Adrenal gland (tissue), 12 donors: ENCODE measurements around the gene ADGRG4. TPM values are rescaled to one million over a fixed set of nuclear protein-coding genes. Genes with fewer than 3 reads are reported as not detected.

ENCODE experiments used
- DNase-seq, 7 donors: peaks; one replicate each; pipeline ENCODE4 v3.0.0-alpha.2; 2019 to 2020
- H3K27ac ChIP-seq, 5 donors: fragments of 200-600 bp; sonication (generic) in 4 of 5; 1 replicate in 3 of 5; 2 replicates in 2 of 5; pipeline versions ENCODE4 v1.5.1 to v1.8.0; 2016 to 2020; ENCODE audit warnings: mild to moderate bottlenecking in 1 of 5
- H3K27me3 ChIP-seq: fragments of 200-600 bp; 2 replicates; pipeline ENCODE4 v1.8.0; 2021
- H3K36me3 ChIP-seq, 2 donors: fragments of 200-600 bp; replicated peaks in 1 of 2; 1 replicate in 1 of 2; 2 replicates in 1 of 2; pipeline versions ENCODE4 v1.5.1 to v1.8.0; 2018 to 2022
- H3K4me1 ChIP-seq, 2 donors: fragments of 200-600 bp; replicated peaks in 1 of 2; 1 replicate in 1 of 2; 2 replicates in 1 of 2; pipeline versions ENCODE4 v1.5.1 to v1.8.0; 2018 to 2021
- H3K4me3 ChIP-seq, 4 donors: fragments of 200-600 bp; sonication (generic) in 3 of 4; one replicate each; pipeline ENCODE4 v1.5.1; 2016 to 2018
- H3K9me3 ChIP-seq, 3 donors: fragments of 200-600 bp; sonication (generic) in 1 of 3; replicated peaks in 1 of 3; 1 replicate in 2 of 3; 2 replicates in 1 of 3; pipeline versions ENCODE4 v1.5.1 to v1.8.0; 2016 to 2021
- POLR2A ChIP-seq, 2 donors: fragments of 450-650 bp; IDR thresholded peaks; one replicate each; pipeline ENCODE4 v1.6.1; 2017; ENCODE audit warnings: antibody characterized with exemption in 2 of 2, mild to moderate bottlenecking in 2 of 2, moderate library complexity in 1 of 2
- WGBS, 4 donors: extraction: QIAGEN DNeasy Blood & Tissue Kit in 2 of 4; methylation state at CpG; one replicate each; pipeline versions ENCODE4 v1.1.5 to v1.1.7; 2013 to 2017; 5-methylcytosine and 5-hydroxymethylcytosine counted together
- intact Hi-C, 2 donors: fragments of 100-400 bp; cut with DNase I; formaldehyde crosslinking; loops; one replicate each; pipeline versions ENCODE4 v1.14.1 to v1.15.0; 2022 to 2023
- polyA plus RNA-seq, 3 donors: library from polyadenylated mRNA; stranded (reverse); fragments of 200-250 nt in 2 of 3; fragments of 350-450 nt in 1 of 3; fragmentation: Illumina TruSeq in 1 of 3; extraction: RNeasy Lipid Tissue Mini Kit (QIAGEN cat#74804) in 1 of 3; gene quantifications; one replicate each; pipeline ENCODE4 v1.2.3, GENCODE V29; 2013 to 2014
- total RNA-seq, 9 donors: library from RNA; depleted of rRNA in 4 of 9; stranded (reverse); fragments of >200 nt in 4 of 9; fragments of 120-200 nt in 1 of 9; fragmentation: NEBNext Ultra II Directional in 1 of 9; extraction: Animal tissue kit (Norgen Biotek cat#: 25700) in 1 of 9; gene quantifications; one replicate each; pipeline versions ENCODE4 v1.1.0 to v1.2.4, GENCODE V29; 2013 to 2023
- TF ChIP-seq, protein P1 (sequence below), 6 experiments: fragments of 450-650 bp in 4 of 6; fragments of 200-600 bp in 2 of 6; sonication (generic) in 1 of 6; IDR thresholded peaks; 1 replicate in 5 of 6; 2 replicates in 1 of 6; pipeline versions ENCODE4 v1.5.1 to v1.8.0; 2016 to 2021; ENCODE audit warnings: antibody characterized with exemption in 6 of 6, mild to moderate bottlenecking in 2 of 6, moderate library complexity in 1 of 6
- donor health status: healthy with polysubstance abuse.
- donor health status: Bipolar disorder and iron deficiency.
- donor health status: DM: yes; HTN: yes; CAD: no.
- donor health status: DM: no; HTN: no; CAD: no.
- donor health status: DM: no; HTN: no; CAD: no.
- donor health status: DM: yes; HTN: yes; CAD: no.

The ADGRG4 gene
- total and polyA plus RNA-seq, 12 donors: under 0.01 to 0.11 (median 0.01) TPM; not detected in 4

GRCh38 chrX:136347706-136348105, 46.9 kb downstream of the ADGRG4 start:
- Histone ChIP-seq H3K4me1 (no peaks in the 10 kb centered on the region), H3K4me3 (no peak overlapping the region), H3K27ac (no peak overlapping the region), H3K9me3 (no peaks in the 10 kb centered on the region), H3K36me3 (no peaks in the 10 kb centered on the region), H3K27me3 (peaks cover 7% of the 10 kb centered on the region)
- intact Hi-C loops: no loop called here
- TF ChIP-seq, protein P1, sequence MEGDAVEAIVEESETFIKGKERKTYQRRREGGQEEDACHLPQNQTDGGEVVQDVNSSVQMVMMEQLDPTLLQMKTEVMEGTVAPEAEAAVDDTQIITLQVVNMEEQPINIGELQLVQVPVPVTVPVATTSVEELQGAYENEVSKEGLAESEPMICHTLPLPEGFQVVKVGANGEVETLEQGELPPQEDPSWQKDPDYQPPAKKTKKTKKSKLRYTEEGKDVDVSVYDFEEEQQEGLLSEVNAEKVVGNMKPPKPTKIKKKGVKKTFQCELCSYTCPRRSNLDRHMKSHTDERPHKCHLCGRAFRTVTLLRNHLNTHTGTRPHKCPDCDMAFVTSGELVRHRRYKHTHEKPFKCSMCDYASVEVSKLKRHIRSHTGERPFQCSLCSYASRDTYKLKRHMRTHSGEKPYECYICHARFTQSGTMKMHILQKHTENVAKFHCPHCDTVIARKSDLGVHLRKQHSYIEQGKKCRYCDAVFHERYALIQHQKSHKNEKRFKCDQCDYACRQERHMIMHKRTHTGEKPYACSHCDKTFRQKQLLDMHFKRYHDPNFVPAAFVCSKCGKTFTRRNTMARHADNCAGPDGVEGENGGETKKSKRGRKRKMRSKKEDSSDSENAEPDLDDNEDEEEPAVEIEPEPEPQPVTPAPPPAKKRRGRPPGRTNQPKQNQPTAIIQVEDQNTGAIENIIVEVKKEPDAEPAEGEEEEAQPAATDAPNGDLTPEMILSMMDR (IDR thresholded peaks at IDR 0.05): no peak
- no peak for TF ChIP-seq POLR2A (IDR thresholded peaks at IDR 0.05)
- no peak for DNase-seq
- 47 to 78% (median 63%) methylated on average over 1 of the region's 1 CpG for WGBS, 4 donors

- DNase-seq: no peak
- intact Hi-C loops: no loop called here
- 59 to 80% (median 74%) methylated on average over 4 of the region's 4 CpGs for WGBS, 4 donors
- Histone ChIP-seq H3K4me1 (no peaks in the 10 kb centered on the region), H3K27me3 (peaks cover 6% of the 10 kb centered on the region), H3K36me3 (no peaks in the 10 kb centered on the region), H3K9me3 (no peaks in the 10 kb centered on the region), H3K4me3 (no peak overlapping the region), H3K27ac (no peak overlapping the region)
- no peak for TF ChIP-seq POLR2A (IDR thresholded peaks at IDR 0.05)
- TF ChIP-seq, protein P1 (IDR thresholded peaks at IDR 0.05): no peak
These were observed 52.8 kb downstream of the ADGRG4 start for GRCh38 chrX:136353526-136354093.

GRCh38 chrX:136354201-136354600, 53.4 kb downstream of the ADGRG4 start:
- 70 to 87% (median 79%) methylated on average over 4 of the region's 4 CpGs for WGBS, 4 donors
- no peak for TF ChIP-seq POLR2A (IDR thresholded peaks at IDR 0.05)
- TF ChIP-seq, protein P1 (IDR thresholded peaks at IDR 0.05): no peak
- DNase-seq: no peak

GRCh38 chrX:136369377-136369776, 68.6 kb downstream of the ADGRG4 start:
- no peaks in the 10 kb centered on the region for H3K9me3 ChIP-seq
- H3K27ac ChIP-seq: no peak overlapping the region
- TF ChIP-seq POLR2A (IDR thresholded peaks at IDR 0.05): no peak
- no peak for DNase-seq
- no peaks in the 10 kb centered on the region for H3K36me3 ChIP-seq
- H3K4me3 ChIP-seq: no peak overlapping the region
- H3K27me3 ChIP-seq: peaks cover 23% of the 10 kb centered on the region
- H3K4me1 ChIP-seq: no peaks in the 10 kb centered on the region
- 59 to 71% (median 66%) methylated on average over 5 of the region's 5 CpGs for WGBS, 4 donors
- intact Hi-C loops: no loop called here

More at GRCh38 chrX:136354201-136354600, 53.4 kb downstream of the ADGRG4 start:
- peaks cover 6% of the 10 kb centered on the region for H3K27me3 ChIP-seq
- H3K4me1 ChIP-seq: no peaks in the 10 kb centered on the region
- intact Hi-C loops: no loop called here
- H3K9me3 ChIP-seq: no peaks in the 10 kb centered on the region
- H3K36me3 ChIP-seq: no peaks in the 10 kb centered on the region
- no peak overlapping the region for H3K4me3 ChIP-seq
- H3K27ac ChIP-seq: no peak overlapping the region

DNA sequence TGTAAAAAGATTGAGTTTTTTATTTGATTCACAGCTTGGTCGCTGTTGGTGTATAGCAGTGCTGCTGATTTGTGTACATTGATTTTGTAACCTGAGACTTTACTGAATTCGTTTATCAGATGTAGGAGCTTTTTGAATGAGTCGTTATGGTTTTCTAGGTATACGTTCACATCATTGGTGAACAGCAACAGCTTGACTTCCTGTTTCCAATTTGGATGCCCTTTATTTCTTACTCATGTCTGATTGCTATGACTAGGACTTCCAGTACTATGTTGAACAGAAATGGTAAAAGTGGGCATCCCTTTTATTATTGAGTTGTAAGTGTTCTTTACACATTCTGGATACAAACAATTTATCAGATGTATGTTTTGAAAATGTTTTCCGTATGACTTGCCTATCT, 76.0 kb downstream of the ADGRG4 start:
- H3K27me3 ChIP-seq: peaks cover 8% of the 10 kb centered on the region
- DNase-seq: no peak
- no peak overlapping the region for H3K4me3 ChIP-seq
- no peak for TF ChIP-seq POLR2A (IDR thresholded peaks at IDR 0.05)
- TF ChIP-seq, protein P1 (IDR thresholded peaks at IDR 0.05): no peak
- no peaks in the 10 kb centered on the region for H3K9me3 ChIP-seq
- H3K27ac ChIP-seq: no peak overlapping the region
- intact Hi-C loops: no loop called here
- 74 to 89% (median 82%) methylated on average over 5 of the region's 5 CpGs for WGBS, 4 donors
- no peaks in the 10 kb centered on the region for H3K4me1 ChIP-seq
- H3K36me3 ChIP-seq: no peaks in the 10 kb centered on the region
